WTC11 (cell line): ENCODE measurements around the gene RFC5. TPM values are rescaled to one million over a fixed set of nuclear protein-coding genes. Genes with fewer than 3 reads are reported as not detected.
A peak's percentile ranks its signal among the peaks of the same experiment; 100 is the strongest.

Source experiments
- ATAC-seq: fragments of 200-7000 bp; cut with Tn5 transposase; 2 replicates; pipeline ENCODE4 v1.10.0; 2021; ENCODE audit warnings: mild to moderate bottlenecking, moderate library complexity
- CTCF ChIA-PET: fragments of 300-600 bp; sonication (Branson Sonifier 250); formaldehyde crosslinking; loops from one replicate; lab custom pipeline; 2021; ENCODE audit warnings: antibody characterized with exemption; lab: Charles Lee
- POLR2A ChIA-PET: fragments of 350-600 bp; sonication (Branson Sonifier 250); formaldehyde crosslinking; loops from one replicate; lab custom pipeline; 2021; ENCODE audit warnings: antibody characterized with exemption; lab: Charles Lee
- DNase-seq: peaks from one replicate; pipeline ENCODE4 v3.0.0; 2021; ENCODE audit warnings: low spot score
- H3K27ac Mint-ChIP-seq: 2 replicates; pipeline ENCODE4 v1.8.0; 2021; ENCODE audit warnings: mixed read lengths
- H3K27me3 Mint-ChIP-seq: 2 replicates; pipeline ENCODE4 v1.8.0; 2021; ENCODE audit warnings: low read depth, mild to moderate bottlenecking, moderate library complexity, mixed read lengths
- H3K36me3 Mint-ChIP-seq: 2 replicates; pipeline ENCODE4 v1.8.0; 2021; ENCODE audit warnings: mixed read lengths
- H3K4me1 Mint-ChIP-seq: 2 replicates; pipeline ENCODE4 v1.8.0; 2022; ENCODE audit warnings: mixed read lengths
- H3K4me3 Mint-ChIP-seq: 2 replicates; pipeline ENCODE4 v1.8.0; 2021; ENCODE audit warnings: mild to moderate bottlenecking, moderate library complexity, mixed read lengths
- H3K9me3 Mint-ChIP-seq: 2 replicates; pipeline ENCODE4 v1.8.0; 2021; ENCODE audit warnings: mixed read lengths
- CTCF ChIP-seq: fragments of 200-600 bp; IDR thresholded peaks from 2 replicates; pipeline ENCODE4 v1.8.0; 2022; ENCODE audit warnings: antibody characterized with exemption
- EMX1 ChIP-seq: fragments of 250-450 bp; sonication (Bioruptor Pico); IDR thresholded peaks from 2 replicates; pipeline ENCODE4 v1.8.0; 2021; ENCODE audit warnings: mild to moderate bottlenecking
- FOXJ3 ChIP-seq: sonication (generic); formaldehyde crosslinking; IDR thresholded peaks from 2 replicates; pipeline ENCODE4 v1.9.0; 2021; ENCODE audit warnings: missing genetic modification reagents, mild to moderate bottlenecking, borderline replicate concordance
- GRHL2 ChIP-seq: fragments of 250-450 bp; sonication (Bioruptor Pico); IDR thresholded peaks from 2 replicates; pipeline ENCODE4 v1.8.0; 2022; ENCODE audit warnings: mild to moderate bottlenecking, moderate library complexity; ENCODE audit not compliant: insufficient replicate concordance, severe bottlenecking
- HMGA2 ChIP-seq: fragments of 250-450 bp; sonication (Bioruptor Pico); IDR thresholded peaks from 2 replicates; pipeline ENCODE4 v1.4.0; 2021; ENCODE audit warnings: mild to moderate bottlenecking, moderate library complexity
- NR2C2 ChIP-seq: sonication (generic); formaldehyde crosslinking; IDR thresholded peaks from 2 replicates; pipeline ENCODE4 v1.8.0; 2022; ENCODE audit warnings: mild to moderate bottlenecking, missing genetic modification reagents
- PREB ChIP-seq: sonication (generic); formaldehyde crosslinking; IDR thresholded peaks from 2 replicates; pipeline ENCODE4 v1.8.1; 2022; ENCODE audit warnings: mild to moderate bottlenecking, missing genetic modification reagents, moderate library complexity, borderline replicate concordance
- TCF7 ChIP-seq: sonication (generic); formaldehyde crosslinking; IDR thresholded peaks from 2 replicates; pipeline ENCODE4 v1.8.0; 2022; ENCODE audit warnings: mild to moderate bottlenecking, low read depth, missing genetic modification reagents, moderate library complexity
- TEAD4 ChIP-seq: sonication (generic); formaldehyde crosslinking; IDR thresholded peaks from 2 replicates; pipeline ENCODE4 v1.8.0; 2022; ENCODE audit warnings: mild to moderate bottlenecking, missing genetic modification reagents
- TP53 ChIP-seq: sonication (generic); formaldehyde crosslinking; IDR thresholded peaks from 2 replicates; pipeline ENCODE4 v1.8.1; 2023; ENCODE audit warnings: mild to moderate bottlenecking, missing genetic modification reagents
- USF2 ChIP-seq: sonication (generic); formaldehyde crosslinking; IDR thresholded peaks from 2 replicates; pipeline ENCODE4 v1.8.1; 2023; ENCODE audit warnings: mild to moderate bottlenecking, missing genetic modification reagents, moderate library complexity
- ZNF121 ChIP-seq: sonication (generic); formaldehyde crosslinking; IDR thresholded peaks from 2 replicates; pipeline ENCODE4 v1.8.0; 2023; ENCODE audit warnings: missing genetic modification reagents
- ZNF512 ChIP-seq: sonication (generic); formaldehyde crosslinking; IDR thresholded peaks from 2 replicates; pipeline ENCODE4 v1.8.1; 2022; ENCODE audit warnings: missing genetic modification reagents, borderline replicate concordance
- total RNA-seq: library from RNA; stranded (reverse); gene quantifications from 3 replicates; pipeline ENCODE4 v1.2.3, GENCODE V29; 2021
- TF ChIP-seq, protein P1 (sequence below): sonication (generic); formaldehyde crosslinking; IDR thresholded peaks from 2 replicates; pipeline ENCODE4 v1.8.1; 2023; ENCODE audit warnings: mild to moderate bottlenecking, missing genetic modification reagents
- TF ChIP-seq, protein P2 (sequence below): sonication (generic); formaldehyde crosslinking; IDR thresholded peaks from 2 replicates; pipeline ENCODE4 v1.8.1; 2022; ENCODE audit warnings: mild to moderate bottlenecking, moderate library complexity, missing genetic modification reagents
- TF ChIP-seq, protein P3 (sequence below): fragments of 250-450 bp; sonication (Bioruptor Pico); conservative IDR thresholded peaks from 2 replicates; pipeline ENCODE4 v1.9.0; 2021; ENCODE audit warnings: mild to moderate bottlenecking
- TF ChIP-seq, protein P4 (sequence below): sonication (generic); formaldehyde crosslinking; IDR thresholded peaks from 2 replicates; pipeline ENCODE4 v1.8.1; 2023; ENCODE audit warnings: mild to moderate bottlenecking, missing genetic modification reagents

Gene RFC5
- total RNA-seq, 1 experiment from 2014 or later = 35.2 TPM

GRCh38 chr12:118070650-118071049 is 54.1 kb downstream of the RFC5 start:
- ATAC-seq = no peak
- TF ChIP-seq PREB (CRISPR knock-in tag) = no peak
- TF ChIP-seq, protein P1, sequence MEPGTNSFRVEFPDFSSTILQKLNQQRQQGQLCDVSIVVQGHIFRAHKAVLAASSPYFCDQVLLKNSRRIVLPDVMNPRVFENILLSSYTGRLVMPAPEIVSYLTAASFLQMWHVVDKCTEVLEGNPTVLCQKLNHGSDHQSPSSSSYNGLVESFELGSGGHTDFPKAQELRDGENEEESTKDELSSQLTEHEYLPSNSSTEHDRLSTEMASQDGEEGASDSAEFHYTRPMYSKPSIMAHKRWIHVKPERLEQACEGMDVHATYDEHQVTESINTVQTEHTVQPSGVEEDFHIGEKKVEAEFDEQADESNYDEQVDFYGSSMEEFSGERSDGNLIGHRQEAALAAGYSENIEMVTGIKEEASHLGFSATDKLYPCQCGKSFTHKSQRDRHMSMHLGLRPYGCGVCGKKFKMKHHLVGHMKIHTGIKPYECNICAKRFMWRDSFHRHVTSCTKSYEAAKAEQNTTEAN = no peak
- TF ChIP-seq CTCF = no peak
- no peak for TF ChIP-seq EMX1 (CRISPR knock-in tag)
- TF ChIP-seq, protein P2, sequence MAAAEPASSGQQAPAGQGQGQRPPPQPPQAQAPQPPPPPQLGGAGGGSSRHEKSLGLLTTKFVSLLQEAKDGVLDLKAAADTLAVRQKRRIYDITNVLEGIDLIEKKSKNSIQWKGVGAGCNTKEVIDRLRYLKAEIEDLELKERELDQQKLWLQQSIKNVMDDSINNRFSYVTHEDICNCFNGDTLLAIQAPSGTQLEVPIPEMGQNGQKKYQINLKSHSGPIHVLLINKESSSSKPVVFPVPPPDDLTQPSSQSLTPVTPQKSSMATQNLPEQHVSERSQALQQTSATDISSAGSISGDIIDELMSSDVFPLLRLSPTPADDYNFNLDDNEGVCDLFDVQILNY (CRISPR knock-in tag) = no peak
- TF ChIP-seq USF2 (CRISPR knock-in tag) = no peak
- TF ChIP-seq, protein P3, sequence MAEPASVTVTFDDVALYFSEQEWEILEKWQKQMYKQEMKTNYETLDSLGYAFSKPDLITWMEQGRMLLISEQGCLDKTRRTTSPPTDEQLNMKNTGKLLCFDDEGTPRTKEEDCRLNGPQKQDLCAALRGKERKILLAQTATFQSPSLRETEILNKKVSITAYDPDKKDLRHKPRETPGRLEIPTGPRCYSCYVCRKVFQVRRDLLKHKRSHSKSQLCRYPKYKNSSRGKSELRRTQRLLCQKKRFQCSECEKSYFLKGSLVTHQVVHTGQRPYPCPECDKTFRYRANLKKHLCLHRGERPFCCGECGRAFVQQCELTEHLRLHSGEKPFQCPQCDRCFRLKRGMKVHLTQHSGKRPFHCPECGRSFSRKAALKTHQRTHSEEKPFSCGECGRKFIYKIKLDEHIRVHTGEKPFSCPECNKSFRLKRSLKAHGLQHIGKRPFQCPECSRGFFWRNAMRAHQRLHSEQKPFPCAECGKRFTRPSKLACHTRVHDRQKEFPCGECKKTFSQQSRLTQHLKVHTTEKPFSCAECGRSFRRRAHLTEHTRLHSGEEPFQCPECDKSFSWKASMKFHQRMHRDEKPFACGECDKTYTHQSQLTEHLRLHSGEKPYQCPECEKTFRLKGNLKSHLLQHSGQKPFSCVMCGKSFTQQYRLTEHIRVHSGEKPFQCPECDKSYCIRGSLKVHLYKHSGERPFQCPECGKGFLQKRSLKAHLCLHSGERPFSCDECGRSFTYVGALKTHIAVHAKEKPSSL (CRISPR knock-in tag) = no peak
- TF ChIP-seq TP53 = no peak
- no peak for TF ChIP-seq NR2C2 (CRISPR knock-in tag)
- TF ChIP-seq ZNF121 (CRISPR knock-in tag) = no peak
- TF ChIP-seq HMGA2 (CRISPR knock-in tag) = no peak
- TF ChIP-seq GRHL2 = no peak
- no peak for TF ChIP-seq TEAD4
- TF ChIP-seq FOXJ3 (CRISPR knock-in tag) = no peak
- no peak for TF ChIP-seq TCF7 (CRISPR knock-in tag)
- TF ChIP-seq, protein P4, sequence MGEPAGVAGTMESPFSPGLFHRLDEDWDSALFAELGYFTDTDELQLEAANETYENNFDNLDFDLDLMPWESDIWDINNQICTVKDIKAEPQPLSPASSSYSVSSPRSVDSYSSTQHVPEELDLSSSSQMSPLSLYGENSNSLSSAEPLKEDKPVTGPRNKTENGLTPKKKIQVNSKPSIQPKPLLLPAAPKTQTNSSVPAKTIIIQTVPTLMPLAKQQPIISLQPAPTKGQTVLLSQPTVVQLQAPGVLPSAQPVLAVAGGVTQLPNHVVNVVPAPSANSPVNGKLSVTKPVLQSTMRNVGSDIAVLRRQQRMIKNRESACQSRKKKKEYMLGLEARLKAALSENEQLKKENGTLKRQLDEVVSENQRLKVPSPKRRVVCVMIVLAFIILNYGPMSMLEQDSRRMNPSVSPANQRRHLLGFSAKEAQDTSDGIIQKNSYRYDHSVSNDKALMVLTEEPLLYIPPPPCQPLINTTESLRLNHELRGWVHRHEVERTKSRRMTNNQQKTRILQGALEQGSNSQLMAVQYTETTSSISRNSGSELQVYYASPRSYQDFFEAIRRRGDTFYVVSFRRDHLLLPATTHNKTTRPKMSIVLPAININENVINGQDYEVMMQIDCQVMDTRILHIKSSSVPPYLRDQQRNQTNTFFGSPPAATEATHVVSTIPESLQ (CRISPR knock-in tag) = no peak
- no peak for TF ChIP-seq ZNF512 (CRISPR knock-in tag)
- no peak overlapping the region for H3K4me3 Mint-ChIP-seq
- CTCF ChIA-PET = no interaction called here
- POLR2A ChIA-PET = interaction anchor here (0.7 kb wide), 1 partner anchor 93 kb away, joined by 3 read pairs; no protein-coding TSS in a partner anchor
- no peaks in the 10 kb centered on the region for H3K27me3 Mint-ChIP-seq
- no peak for DNase-seq
- peaks cover 65% of the 10 kb centered on the region for H3K36me3 Mint-ChIP-seq
- no peaks in the 10 kb centered on the region for H3K9me3 Mint-ChIP-seq
- H3K4me1 Mint-ChIP-seq = peaks cover 6% of the 10 kb centered on the region
- H3K27ac Mint-ChIP-seq = 0 out of 2 replicates have a peak overlapping the region, but pooled peaks have one; percentile 5
